ENCODE measurements around the gene MT1A.
"Not testable (repeated sequence)": the region's sequence is repeated elsewhere in the genome, so short reads cannot be mapped to it uniquely, and the experiment has no call there.

The MT1A gene

GRCh38 chr16:56610017-56610608, 28.4 kb upstream of the MT1A start:
- no peak for FAIRE-seq
- DNase-seq (ENCODE audit: insufficient read length, low spot score), result no peak

- DNase-seq (ENCODE audit: insufficient read length, low spot score), result no peak
- FAIRE-seq, result no peak
Observed at GRCh38 chr16:56610609-56611111, 27.8 kb upstream of the MT1A start.

- DNase-seq (ENCODE audit: insufficient read length, low spot score), result no peak
- no peak for FAIRE-seq
Observed at GRCh38 chr16:56611281-56611833, 27.1 kb upstream of the MT1A start.

GRCh38 chr16:56613706-56614105, 24.8 kb upstream of the MT1A start:
- no peak for DNase-seq (ENCODE audit: insufficient read length, low spot score)
- FAIRE-seq, result no peak

GRCh38 chr16:56614549-56614991, 23.9 kb upstream of the MT1A start:
- DNase-seq (ENCODE audit: insufficient read length, low spot score), result no peak
- FAIRE-seq, result no peak

- no peak for FAIRE-seq
Observed at GRCh38 chr16:56615353-56615752, 23.1 kb upstream of the MT1A start.

GRCh38 chr16:56616608-56617211, 21.8 kb upstream of the MT1A start:
- FAIRE-seq, result no peak
- DNase-seq (ENCODE audit: insufficient read length, low spot score), result no peak

More at GRCh38 chr16:56615353-56615752, 23.1 kb upstream of the MT1A start:
- no peak for DNase-seq (ENCODE audit: insufficient read length, low spot score)

- DNase-seq (ENCODE audit: insufficient read length, low spot score) (no peak), FAIRE-seq (no peak)
Observed at GRCh38 chr16:56617212-56618085, 21.0 kb upstream of the MT1A start.

- FAIRE-seq (no peak), DNase-seq (ENCODE audit: insufficient read length, low spot score) (no peak)
Observed at GRCh38 chr16:56618138-56618537, 20.3 kb upstream of the MT1A start.

GRCh38 chr16:56620339-56620897, 18.0 kb upstream of the MT1A start:
- DNase-seq (ENCODE audit: insufficient read length, low spot score) (no peak), FAIRE-seq (no peak)

GRCh38 chr16:56621665-56622445, 16.6 kb upstream of the MT1A start:
- FAIRE-seq; DNase-seq (ENCODE audit: insufficient read length, low spot score): not testable (repeated sequence)

GRCh38 chr16:56623184-56623583, 15.3 kb upstream of the MT1A start:
- not testable (repeated sequence) for FAIRE-seq

GRCh38 chr16:56623637-56624036, 14.8 kb upstream of the MT1A start:
- FAIRE-seq, result no peak
- DNase-seq (ENCODE audit: insufficient read length, low spot score), result no peak

More at GRCh38 chr16:56623184-56623583, 15.3 kb upstream of the MT1A start:
- DNase-seq (ENCODE audit: insufficient read length, low spot score), result not testable (repeated sequence)

- FAIRE-seq (no peak), DNase-seq (ENCODE audit: insufficient read length, low spot score) (no peak)
Observed at GRCh38 chr16:56625140-56625942, 13.1 kb upstream of the MT1A start, which contains the start of gene MT1E. Gene MT1E (plus strand): TSS chr16:56625781. CDS start chr16:56625852, 71 bp downstream.

GRCh38 chr16:56625943-56626654, 12.4 kb upstream of the MT1A start:
- no peak for FAIRE-seq
- no peak for DNase-seq (ENCODE audit: insufficient read length, low spot score)

- DNase-seq (ENCODE audit: insufficient read length, low spot score) (no peak), FAIRE-seq (no peak)
Observed at GRCh38 chr16:56626685-56627084, 11.8 kb upstream of the MT1A start.

- FAIRE-seq, result no peak
Observed at GRCh38 chr16:56628486-56629350, 9.7 kb upstream of the MT1A start.

More at GRCh38 chr16:56628486-56629350, 9.7 kb upstream of the MT1A start:
- no peak for DNase-seq (ENCODE audit: insufficient read length, low spot score)

Data from GM19239 (cell line).